GM21390 (cell line): ENCODE data around the gene AADAC.
"Not testable (repeated sequence)": the region's sequence is repeated elsewhere in the genome, so short reads cannot be mapped to it uniquely, and the experiment has no call there.

Experiments
- ATAC-seq: cut with Tn5 transposase; IDR thresholded peaks from one replicate; pipeline ENCODE4 v1.9.1; 2021; ENCODE audit not compliant: unreplicated experiment

The AADAC gene

GRCh38 chr3:151796105-151796680, 17.7 kb upstream of the AADAC start:
- no peak for ATAC-seq

DNA sequence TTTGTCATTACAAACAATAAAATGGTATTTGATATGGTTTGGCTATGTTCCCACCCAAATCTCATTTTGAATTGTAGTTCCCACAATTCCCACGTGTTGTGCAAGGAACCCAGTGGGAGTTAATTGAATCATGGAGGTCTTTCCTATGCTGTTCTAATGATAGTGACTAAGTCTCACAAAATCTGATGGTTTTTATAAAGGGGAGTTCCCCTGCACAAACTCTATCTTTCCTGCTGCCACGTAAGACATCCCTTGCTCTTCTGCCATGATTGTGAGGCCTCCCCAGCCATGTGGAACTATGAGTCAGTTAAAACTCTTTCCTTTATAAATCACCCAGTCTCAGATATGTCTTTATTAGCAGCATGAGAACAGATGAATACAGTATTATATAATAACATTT, 15.4 kb upstream of the AADAC start:
- ATAC-seq = no peak

- no peak for ATAC-seq
These were observed 13.5 kb upstream of the AADAC start for GRCh38 chr3:151800431-151800830.

GRCh38 chr3:151804267-151804666, 9.6 kb upstream of the AADAC start:
- no peak for ATAC-seq

DNA sequence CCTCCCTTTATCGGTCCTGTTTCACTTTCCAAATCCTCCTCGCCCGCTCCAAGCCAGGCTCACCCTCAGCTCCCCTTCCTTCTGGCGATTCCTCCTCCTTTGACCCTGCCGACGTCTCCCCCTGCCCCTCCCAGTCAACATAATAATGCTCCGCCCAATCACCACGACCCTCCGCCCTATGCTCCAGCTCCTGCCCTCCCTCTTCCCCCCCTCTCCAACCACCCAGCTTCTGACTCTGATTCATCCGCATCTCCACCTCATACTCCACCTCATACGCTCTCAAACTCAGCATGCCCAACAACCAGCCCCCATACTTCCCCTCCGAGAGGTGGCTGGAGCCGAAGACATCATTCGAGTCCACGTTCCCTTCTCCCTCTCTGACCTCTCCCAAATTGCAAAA, 7.1 kb upstream of the AADAC start:
- ATAC-seq = no peak

GRCh38 chr3:151808926-151809325, 5.0 kb upstream of the AADAC start:
- not testable (repeated sequence) for ATAC-seq

- no peak for ATAC-seq
These were observed 2.4 kb upstream of the AADAC start for GRCh38 chr3:151811474-151811873.

DNA sequence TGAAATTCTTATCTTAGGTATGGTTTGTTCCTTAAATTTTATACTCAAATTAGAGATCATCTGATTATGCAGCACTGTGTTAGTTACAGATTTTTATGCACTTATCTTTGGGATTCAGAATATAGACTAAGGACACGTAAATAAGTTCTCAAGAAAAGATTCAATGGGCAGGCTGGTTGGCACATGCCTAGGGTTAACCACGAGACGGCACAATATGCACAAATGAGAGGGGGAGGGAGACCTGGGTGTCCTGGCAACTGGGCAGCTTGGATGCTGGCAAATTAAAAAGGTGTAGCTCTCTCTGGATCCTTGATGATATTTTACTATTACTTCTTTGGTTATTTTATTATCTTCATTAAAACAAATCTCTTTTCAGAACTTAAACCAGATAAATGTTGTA, 672 bp downstream of the AADAC start:
- no peak for ATAC-seq

- no peak for ATAC-seq
These were observed 2.2 kb downstream of the AADAC start for GRCh38 chr3:151816091-151816604.

DNA sequence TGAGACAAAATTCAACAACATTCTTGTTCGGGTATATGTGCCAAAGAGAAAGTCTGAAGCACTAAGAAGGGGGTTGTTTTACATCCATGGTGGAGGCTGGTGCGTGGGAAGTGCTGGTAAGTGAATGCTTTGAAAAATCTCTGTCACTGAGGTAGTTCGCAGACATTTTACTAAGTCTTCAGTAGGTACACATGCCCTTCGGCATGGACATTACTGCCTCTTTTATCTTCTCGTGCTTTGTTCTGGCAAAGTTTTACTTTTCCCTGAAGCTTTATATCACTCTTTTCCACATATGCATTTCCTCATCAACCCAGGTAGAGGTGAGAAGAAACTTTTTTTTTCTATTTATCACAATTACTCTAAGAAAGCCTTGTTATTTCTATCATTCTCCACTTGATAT, 3.6 kb downstream of the AADAC start:
- no peak for ATAC-seq

GRCh38 chr3:151818361-151818760, 4.4 kb downstream of the AADAC start:
- ATAC-seq = no peak

DNA sequence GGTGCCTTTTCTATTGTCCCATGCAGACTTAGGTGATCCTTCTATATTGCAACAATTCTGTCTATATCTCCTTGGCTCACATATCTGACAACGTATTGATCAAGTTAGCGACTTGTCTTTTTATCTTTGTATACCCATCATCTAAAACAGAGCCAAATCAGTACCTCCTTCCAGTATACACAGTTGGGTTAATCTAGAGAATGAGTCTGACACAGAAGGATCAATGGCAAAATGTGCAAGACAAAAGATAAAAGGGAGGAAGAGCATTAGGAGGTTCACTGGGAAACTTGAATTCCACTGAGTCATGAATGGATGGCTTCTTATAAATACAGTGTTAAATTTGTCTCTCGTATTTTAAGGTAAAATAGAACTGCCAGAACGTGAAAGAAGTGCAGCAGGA, 6.0 kb downstream of the AADAC start:
- ATAC-seq = no peak

- no peak for ATAC-seq
These were observed 13.9 kb downstream of the AADAC start for GRCh38 chr3:151827816-151828215.

- no peak for ATAC-seq
These were observed 22.0 kb downstream of the AADAC start for GRCh38 chr3:151835751-151836525.

- ATAC-seq = no peak
These were observed 23.1 kb downstream of the AADAC start for GRCh38 chr3:151837057-151837456.

GRCh38 chr3:151838574-151839312, 24.8 kb downstream of the AADAC start:
- peak; percentile 64 for ATAC-seq

DNA sequence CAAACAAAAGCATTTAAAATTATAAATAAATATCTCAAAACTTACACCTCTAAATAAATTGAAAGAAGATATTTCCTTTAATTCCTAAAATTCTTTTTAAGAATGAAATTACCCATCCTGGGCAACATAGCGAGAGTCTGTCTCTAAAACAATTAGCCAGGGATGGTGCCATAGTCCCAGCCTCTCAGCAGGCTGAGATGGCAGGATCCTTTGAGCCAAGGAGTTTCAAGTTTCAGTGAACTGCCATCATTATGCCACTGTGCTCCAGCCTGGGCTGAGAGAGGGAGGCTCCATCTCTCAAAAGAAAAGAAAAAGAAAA, 25.4 kb downstream of the AADAC start:
- ATAC-seq = no peak

GRCh38 chr3:151841801-151842200, 27.9 kb downstream of the AADAC start:
- no peak for ATAC-seq

GRCh38 chr3:151843275-151843674, 29.4 kb downstream of the AADAC start:
- no peak for ATAC-seq

DNA sequence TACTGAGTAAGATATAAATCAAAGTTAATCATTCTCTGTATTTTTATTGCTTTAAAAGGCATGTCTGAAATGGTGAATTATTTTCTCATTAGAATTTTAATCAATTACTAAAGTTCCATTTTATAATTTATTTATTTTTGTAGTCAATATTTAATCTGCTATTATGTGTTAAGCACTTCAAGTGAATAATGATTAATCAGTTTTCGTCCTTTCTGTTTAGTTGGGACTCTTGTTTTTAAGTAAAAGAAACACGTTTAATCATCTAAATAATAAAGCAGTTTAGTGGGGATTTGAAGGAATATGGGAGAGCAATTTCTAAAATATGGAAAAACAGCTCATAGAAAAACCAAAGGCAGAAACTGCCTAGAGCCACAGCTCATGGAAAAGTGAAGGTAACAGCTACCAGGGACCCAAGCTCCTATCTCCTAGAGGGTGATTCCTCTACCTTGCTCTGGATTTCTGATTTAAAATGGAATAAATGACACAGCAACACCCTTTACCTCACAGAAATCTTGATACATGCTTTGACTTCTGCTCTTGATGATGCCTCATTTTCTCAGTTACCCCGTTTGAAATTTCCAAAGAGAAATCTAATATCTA, 31.5 kb downstream of the AADAC start:
- no peak for ATAC-seq

GRCh38 chr3:151850065-151850464, 36.1 kb downstream of the AADAC start:
- not testable (repeated sequence) for ATAC-seq
